DMS79 treated with DMSO at 0.1 percent for 48 hours (cell line): ENCODE results near the gene ERCC4.

Source experiments
- DNase-seq: peaks from one replicate; lab custom pipeline; 2025; lab: John Stamatoyannopoulos, UW

ERCC4 gene

DNA sequence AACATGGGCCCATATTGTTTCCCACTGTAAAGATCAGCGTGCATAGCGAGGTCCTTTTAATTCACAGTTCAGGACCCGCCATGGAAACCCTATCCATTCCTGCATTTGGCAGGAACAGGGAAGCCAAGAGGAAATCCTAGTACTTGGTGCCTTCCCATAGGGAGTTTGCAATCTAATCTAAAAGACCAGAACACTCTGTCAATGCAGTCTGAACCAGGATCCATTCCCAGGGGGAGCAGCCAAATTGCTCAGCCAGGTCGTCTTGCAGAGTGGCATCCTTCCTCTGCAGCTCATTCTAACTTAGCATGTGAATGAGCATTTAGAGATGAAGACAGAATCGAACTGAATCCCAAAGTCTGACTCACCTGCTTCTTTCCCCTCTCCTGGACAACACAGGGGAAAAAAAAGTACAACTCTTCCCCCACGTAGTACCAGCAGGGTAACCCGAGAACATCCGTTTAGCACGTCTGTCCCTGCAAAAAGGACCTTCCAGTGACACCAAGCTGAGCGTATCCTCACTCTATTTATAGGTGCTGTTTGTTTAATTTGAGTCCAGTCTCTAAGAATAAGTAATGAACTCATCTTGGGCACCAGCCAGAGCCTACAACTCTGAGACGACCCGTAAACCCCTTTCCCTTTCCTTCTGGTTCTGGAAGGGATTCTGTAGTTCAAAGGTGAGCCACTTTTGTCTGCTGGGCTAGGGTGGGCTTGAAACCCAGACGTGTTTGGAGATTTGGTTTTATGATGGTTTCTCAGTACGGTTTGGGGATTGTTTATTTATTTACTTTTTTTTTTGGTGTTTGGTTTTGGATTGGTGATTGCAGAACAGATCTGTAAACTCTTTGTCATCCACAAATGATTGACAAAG is 74.5 kb downstream of the ERCC4 start:
- DNase-seq = no peak

DNA sequence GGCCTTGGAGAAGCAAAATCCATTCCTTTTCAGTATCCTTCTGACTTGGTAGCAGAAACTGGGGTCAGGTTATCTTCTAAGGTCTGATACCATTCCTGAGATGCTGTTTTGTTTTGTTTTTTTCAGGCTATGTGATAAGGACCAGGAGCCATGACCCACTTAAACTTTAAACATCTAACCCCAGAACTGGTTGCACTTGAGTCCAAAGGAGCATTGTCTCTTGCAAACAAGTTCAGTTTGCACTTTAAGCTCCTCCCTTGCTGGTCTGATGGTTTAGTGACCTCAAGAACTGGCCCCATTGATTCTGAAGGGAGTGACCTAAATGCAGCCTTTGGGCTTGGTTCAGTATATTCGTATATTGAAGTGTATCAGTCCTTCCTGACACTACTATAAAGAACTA is 75.2 kb downstream of the ERCC4 start:
- DNase-seq = no peak

DNA sequence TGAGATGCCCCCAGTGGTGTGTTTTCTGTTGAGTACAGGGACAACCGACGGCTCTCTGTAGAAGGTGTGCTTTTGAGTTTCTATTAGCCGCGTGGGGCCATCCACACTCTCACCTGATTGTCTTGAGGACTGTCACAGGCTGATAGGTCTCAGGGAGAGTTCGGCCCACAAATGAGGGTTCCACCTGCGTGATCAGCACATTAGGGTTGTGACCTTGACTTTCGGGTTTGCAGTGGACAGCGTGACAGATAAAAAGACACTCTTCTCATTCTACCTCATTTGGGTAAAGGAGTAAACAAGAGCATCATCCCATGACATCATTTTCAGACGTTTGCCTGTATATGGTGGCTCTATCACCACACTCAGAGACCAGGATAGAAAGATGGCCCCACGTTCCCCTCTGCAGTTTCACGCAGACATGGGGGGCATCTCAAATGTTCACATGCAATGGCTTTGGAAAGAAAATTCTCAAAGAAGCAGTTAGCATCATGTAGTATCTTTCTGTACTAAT is 76.9 kb downstream of the ERCC4 start:
- DNase-seq = no peak

GRCh38 chr16:13997526-13997925 is 77.6 kb downstream of the ERCC4 start:
- no peak for DNase-seq

DNA sequence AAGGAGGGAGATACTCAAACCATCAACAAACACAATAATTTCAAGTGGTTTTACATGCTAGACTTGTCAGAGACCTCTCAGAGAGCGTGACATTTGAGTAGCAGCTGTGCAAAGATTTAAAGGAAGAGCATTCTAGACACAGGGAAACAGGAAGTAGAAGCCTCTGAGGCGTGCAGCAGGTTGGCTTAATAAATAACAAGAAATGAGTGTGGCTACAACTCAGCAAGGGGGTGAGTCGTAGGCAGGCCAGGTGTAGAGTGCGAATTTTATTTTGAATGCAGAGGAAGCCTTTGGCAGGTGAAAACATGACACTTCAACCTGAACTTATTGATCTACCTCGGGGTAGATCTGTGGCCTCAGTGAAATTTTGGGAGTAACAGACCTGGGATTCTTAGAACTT is 78.0 kb downstream of the ERCC4 start:
- peak; percentile 65 for DNase-seq

DNA sequence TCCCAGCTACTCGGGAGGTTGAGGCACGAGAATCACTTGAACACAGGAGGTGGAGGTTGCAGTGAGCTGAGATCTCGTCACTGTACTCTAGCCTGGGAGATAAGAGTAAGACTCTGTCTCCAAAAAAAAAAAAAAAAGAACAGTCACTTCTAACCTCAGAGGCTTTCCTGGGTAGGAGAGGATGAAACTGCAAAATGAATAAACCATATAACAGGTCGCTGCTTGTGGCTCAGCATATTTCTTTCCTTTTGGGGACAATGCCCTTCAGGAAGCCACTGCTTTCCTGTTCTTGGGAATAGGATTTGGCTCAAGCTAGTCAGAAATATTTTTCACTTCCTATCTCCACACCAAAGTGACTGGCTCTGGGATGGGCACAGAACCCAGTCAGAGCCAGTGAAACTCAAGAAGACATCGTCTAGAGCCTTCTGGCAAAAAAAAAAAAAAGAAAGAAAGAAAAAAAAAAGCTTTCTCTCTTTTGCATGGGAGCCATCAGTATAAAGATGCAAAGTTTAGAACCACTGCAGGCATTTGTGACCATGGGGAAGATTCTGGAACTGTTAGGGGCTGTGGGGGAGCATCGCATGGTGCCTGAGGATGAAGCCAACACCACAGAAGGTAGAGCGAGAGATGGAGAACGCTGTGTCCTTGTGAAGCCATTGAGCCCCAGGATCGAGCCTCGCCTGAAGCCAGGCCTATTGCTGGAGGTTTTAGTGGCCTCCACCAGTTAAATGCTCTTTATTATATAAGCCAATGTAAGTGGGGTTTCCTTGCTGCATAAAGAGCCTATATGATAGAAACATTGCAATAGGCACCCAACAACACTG is 79.3 kb downstream of the ERCC4 start:
- no peak for DNase-seq

GRCh38 chr16:13999895-14000425 is 80.0 kb downstream of the ERCC4 start:
- DNase-seq = no peak

DNA sequence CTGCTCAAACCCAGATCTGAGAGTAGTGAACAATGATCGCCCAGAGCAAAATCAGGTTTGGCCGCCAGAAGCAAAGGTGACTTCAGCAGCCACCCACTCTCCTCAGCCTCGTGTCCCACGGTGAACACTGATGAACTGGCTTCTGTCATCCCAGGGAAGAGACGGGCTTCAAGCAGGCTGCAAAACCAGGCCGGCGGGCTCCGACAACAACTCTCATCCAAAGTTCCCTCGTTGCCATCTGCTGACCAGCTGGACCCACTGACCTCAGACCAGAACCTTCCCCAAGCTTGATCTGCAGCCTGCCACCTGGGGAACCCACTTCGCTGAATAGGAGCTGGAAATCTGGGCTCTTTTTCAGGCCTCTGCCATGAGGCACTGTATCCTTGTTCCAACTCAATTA is 81.6 kb downstream of the ERCC4 start:
- no peak for DNase-seq
